ENCODE measurements around the gene FRMPD4.

Gene FRMPD4

DNA sequence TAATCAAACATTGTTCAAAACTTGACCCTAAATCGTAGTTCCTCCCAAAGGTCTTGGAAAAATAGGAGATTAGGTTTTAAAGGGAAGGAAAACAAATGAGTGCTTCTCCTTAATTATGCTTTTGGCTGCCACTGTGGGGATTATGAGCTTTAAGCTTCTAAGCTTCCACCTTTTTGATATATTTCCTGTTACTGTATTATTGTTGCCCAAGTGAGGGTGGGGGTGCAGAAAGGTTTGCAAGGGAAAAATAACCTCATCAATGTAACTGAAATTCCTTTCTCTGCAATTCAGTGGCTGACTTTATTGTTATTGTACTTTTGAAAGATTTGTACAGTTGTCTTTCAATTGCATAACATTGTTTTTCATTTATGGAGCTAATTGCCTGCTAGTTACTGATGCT, 285.1 kb downstream of the FRMPD4 start:
- in situ Hi-C loops (cut with MboI; ENCODE audit: low sequenced_read_pairs), result no loop called here

DNA sequence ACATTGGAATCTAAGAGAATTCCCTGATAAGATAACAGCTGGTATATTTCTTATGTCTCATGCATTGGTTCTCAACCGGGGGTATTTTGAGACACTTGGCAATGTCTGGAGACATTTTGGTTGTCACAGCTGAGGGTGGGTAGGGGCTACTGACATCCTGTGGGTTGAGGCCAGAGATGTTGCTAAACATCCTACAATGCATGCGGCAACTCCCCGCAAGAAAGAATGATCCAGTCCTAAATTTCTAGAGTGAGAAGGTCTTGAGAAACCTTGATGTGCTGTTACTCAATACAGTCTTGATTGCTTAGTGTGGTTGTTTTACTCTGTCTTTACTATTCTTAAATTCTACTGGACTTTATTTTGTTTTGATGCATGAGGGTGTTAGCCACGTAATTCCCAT, 287.2 kb downstream of the FRMPD4 start:
- in situ Hi-C loops (cut with MboI; ENCODE audit: low sequenced_read_pairs), result no loop called here

DNA sequence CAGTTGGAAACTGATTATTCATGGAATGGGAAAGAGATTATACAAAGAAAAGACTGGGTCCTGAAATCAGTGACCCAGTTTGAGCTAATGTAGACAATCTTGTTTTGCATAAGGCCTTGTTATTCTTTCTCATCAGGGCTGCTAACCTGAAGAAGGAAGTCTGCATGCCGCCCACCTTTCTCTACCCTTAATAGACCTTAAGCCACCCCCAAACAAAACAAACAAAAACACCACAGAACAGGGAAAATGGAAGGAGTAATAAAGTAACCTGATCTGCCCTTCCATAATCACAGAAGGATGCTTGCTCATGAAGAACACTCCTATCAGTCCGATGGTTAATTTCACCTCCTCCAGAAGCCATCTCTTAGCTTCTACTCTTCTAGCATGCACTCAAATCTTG, 288.1 kb downstream of the FRMPD4 start:
- in situ Hi-C loops (cut with MboI; ENCODE audit: low sequenced_read_pairs), result no loop called here

DNA sequence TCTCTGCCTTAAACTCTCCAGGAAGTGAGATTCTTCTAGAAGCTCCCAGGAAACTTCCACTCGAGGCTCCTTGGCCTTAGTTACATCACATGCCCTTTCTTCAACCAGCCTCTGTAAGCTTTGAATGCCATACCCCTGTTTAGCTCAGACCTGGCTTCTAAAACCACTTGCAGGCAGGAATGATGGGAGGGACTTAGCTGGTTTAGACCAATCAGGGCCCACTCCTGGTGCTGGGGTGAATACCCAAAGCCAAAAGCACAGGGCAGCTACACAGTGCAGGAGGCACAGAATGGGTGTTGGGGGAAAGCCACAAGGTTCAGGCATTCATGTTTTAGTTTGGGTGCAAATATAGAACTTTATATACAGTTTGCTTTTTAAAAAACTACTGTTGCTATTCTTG, 296.2 kb downstream of the FRMPD4 start:
- in situ Hi-C loops (cut with MboI; ENCODE audit: low sequenced_read_pairs), result no loop called here

DNA sequence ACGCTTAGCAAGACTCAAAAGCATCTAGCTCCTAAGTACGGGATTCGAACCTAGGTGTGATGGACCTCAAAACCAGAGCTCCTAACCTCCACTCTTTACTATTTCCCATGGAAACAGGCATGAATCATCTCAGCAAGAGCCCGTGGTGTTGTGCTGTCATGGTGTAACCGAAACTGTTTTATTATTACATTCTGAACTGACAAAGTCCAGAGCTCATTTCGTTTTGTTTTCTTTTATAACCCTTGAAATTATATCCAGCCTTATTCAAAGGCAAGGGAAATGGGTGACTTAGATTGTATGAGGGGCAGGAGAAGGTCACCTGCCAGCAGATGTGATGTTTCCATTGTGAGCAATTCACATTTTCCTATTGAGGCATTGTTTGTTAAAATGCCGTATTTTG, 301.1 kb downstream of the FRMPD4 start:
- in situ Hi-C loops (cut with MboI; ENCODE audit: low sequenced_read_pairs), result no loop called here

DNA sequence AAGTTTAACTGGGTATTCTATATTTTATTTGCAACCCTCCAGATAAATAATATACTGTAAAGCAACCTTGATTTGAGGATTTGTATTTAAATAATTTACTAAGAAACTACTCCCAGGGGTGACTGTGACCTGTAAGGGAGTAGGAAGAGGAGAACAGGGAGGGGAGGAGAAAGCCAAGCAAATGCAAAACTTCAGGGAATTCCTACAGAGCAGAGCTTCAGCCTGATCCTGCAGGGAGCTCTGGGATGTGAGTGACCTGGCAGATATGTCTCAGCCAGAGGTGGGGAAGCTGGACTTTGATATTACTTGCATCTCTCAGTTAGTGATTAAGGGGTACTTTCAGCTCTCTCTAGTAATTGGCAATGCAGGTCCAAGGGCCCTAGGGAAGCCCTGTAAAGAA, 302.0 kb downstream of the FRMPD4 start:
- in situ Hi-C loops (cut with MboI; ENCODE audit: low sequenced_read_pairs), result no loop called here

DNA sequence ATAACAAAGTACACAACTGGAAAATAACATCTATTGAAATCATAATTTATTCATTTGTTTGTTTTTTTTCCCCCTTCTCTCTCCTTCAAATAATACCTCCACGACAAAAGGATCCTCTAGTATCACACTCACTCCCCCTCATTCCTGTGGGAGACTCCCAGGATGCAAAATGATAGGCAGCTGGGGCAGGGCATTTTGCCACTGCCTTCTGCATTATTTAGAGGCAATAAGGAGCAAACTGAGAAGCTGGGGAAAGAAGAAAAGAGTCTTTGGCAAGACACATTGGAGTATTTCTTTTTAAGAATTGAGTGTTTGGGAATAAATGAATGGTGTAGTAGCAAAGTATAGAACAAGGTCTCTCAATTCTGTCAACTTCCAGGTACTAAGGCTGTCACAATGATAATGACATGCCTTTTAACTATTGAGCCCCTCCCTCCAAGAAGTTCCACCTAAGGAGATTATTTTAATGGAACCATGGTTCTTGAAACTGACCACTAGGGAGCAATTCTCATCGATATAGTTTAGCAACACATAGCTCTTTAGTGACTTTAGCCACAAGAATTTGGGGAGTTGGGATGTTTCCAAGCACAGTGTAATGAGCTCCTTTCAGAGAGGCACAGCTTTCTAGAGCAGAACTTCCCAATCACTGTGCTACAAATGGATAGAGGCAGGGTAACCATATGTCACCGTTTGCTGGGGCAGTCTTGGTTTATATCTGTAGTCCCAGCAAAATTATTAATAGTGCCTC, 303.3 kb downstream of the FRMPD4 start:
- in situ Hi-C loops (cut with MboI; ENCODE audit: low sequenced_read_pairs), result no loop called here

DNA sequence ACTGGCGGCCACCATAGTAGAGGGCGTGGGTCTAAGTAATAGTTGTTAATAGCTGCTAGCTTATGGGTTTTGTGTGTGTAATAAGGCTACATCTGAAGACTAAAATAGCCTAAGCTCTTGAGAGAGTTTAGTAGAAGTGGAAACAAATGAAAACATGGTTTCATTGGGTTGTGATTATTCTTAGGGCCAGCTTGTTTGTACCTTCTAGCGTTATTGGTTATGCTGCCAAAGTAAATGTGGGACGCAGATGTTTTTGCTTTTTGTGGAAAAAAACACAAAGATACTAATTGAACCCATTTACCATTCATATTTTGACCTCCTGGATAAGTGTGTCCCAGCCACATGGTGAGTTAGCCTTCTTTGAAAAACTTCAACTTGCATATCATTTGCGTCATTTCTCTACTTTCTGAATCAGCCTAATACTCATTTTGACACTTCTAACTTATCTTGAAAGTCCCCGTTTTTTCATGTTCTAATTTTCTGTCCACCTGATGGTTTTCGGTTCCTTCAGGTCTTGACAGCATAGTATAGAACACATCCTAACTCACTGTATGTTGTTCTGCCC, 305.3 kb downstream of the FRMPD4 start:
- in situ Hi-C loops (cut with MboI; ENCODE audit: low sequenced_read_pairs), result no loop called here

DNA sequence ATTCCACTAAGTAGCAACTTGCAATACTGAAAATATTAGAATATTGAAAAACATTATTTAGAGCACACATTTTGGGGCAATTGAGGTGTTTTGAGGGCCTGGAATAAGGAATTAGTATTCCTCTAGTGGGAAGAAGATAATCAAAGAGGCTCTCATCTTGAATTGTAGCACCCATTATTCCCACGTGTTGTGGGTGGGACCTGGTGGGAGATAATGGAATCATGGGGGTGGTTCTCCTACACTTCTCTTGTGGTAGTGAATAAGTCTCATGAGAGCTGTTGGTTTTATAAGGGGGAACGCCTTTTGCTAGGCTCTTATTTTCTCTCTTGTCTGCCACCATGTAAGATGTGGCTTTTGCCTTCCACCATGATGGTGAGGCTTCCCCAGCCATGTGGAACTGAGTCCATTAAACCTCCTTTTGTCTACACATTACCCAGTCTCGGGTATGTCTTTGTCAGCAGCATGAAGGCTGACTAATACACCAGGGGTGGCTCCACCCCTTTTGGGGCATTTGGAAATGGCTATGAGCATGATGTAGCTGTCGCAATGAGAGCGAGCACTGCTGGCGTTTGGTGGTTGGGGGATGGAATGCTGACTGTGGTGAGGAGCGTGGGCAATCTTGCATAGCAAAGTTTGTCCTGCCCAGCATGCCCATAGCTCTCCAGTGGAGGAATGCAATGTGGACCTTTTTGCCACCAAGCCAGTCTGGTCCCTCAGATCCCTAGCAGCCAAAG, 308.2 kb downstream of the FRMPD4 start:
- in situ Hi-C loops (cut with MboI; ENCODE audit: low sequenced_read_pairs), result no loop called here

DNA sequence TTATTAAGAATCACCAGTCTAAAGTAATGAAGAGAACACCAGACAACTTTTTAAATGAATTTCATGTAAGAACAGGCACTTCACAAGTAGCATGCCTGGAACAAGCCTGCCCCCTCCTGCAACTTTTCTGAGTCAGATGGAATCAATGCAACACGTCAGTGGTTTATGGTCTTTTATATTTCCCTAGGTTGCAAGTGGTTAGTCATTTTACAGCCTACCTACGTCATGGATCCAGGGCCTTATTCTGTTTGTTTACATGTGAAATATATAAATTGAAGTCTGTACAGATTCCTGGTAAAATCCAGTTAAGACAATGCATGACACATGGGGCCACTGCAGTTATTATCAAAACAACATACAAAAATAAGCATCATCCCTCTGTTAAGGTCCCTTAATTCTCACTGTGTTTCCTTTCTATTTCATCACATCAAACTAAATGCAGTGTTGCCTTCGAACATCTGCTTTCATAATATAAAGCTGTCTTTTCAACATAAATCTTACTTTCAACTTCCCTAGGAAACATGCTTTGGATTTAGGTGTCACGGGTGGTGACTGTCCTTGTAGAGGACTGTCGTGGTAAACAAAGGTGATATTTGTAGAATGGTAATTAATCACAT, 309.3 kb downstream of the FRMPD4 start:
- in situ Hi-C loops (cut with MboI; ENCODE audit: low sequenced_read_pairs), result no loop called here

DNA sequence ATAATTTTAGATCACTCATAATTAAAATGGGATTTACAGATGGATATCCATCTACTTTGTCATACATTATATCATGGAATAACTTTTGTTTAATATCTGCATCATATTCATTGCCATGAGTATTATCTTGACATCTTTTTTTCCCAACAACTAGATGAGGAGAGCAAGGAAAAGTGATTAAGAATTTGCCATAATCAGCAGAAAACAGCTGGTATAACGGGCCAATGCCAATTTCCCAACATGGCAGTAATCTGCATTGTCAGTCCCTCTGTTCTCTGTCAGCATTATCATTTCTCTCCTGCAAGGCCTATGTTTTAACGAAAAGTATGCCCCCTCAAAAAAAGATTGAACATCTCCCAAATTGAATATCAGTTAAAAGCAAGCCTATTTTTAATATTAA, 314.0 kb downstream of the FRMPD4 start:
- in situ Hi-C loops (cut with MboI; ENCODE audit: low sequenced_read_pairs), result no loop called here

DNA sequence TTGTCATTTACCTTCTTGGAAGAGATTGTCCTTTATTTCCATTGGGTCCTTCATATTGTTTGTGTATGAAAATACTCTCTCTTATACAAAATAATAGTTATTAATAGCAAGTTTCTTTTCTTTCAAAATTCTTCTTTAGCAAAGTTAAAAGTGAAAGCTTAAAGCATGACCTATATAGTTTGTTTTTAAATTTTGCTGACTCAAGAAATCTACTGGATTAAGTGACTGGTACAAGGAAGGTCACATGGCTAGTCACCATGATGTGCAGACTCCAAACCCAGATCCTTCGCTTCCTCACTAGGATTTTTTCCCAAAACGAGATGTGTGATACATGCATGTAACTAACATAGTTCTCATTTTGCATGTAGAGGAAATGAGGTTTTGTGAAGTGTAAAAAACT, 322.7 kb downstream of the FRMPD4 start:
- in situ Hi-C loops (cut with MboI; ENCODE audit: low sequenced_read_pairs), result no loop called here

DNA sequence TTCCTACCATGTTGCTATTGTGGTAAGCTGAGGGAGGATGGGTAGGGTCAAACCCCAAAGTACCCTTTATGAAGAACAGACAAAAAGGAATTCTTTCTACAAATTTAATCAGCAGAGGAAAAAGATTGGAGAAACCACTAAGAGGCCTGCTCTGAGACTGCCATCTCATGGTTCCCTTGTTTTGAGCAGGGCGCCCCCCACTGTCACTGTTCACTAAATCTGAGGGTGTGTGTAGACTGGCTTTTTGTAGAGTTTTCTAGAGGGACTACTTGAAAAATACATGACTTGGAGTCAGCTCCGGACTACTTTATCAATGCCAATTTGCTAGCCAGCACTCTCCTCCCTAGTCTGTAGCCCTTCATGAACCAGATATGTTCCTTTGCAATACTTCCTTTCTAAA, 324.8 kb downstream of the FRMPD4 start:
- in situ Hi-C loops (cut with MboI; ENCODE audit: low sequenced_read_pairs), result no loop called here

DNA sequence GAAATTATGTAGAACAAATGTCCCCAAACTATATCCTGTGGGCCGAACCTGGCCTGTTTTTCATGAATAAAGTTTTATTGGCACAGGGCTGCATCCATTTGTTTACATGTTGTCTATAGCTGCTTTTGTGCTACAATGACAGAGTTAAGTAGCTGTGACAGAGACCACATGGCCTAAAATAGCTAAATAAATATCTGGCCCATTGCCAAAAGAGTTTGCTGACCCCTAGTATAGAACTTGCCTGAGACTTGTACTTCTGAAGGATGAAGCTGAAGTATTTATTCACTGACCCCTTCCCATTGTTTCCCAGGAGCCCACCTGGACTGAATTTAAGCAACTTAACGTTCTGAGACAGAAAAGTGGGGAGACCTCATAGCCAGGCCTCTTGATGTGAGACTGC, 325.6 kb downstream of the FRMPD4 start:
- in situ Hi-C loops (cut with MboI; ENCODE audit: low sequenced_read_pairs), result no loop called here

DNA sequence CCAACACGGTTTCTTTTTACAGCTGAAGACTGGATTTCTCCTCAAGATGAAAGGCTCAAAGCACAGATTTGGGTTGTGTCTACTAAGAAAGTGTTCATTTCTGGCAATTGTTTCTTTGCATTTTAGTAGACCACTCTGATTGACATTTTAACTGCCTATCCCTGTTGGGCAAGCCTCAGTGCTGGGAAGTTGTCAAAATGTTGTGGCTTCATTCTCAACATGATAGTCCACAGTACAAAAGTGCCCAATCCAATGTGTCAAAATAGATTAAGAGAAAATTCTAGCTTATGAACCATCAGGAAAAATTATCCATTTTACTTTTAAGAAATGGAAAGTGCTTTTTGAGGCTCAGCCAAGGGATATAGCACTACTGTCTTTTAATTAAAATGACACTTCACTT, 329.0 kb downstream of the FRMPD4 start:
- in situ Hi-C loops (cut with MboI; ENCODE audit: low sequenced_read_pairs), result no loop called here

DNA sequence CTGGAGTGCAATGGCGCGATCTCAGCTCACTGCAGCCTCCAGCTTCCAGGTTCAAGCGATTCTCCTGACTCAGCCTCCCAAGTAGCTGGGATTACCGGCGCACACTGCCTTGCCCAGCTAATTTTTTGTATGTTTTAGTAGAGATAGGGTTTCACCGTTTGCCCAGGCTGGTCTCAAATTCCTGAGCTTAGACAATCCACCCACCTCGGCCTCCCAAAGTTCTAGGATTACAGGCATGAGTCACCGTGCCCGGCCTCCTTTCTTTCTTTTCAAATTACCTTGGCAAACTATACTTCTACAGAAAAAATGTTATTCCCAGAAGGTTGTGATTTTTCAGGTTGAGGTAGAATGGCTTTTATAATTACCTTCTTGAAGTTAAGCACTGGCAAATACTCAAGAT, 331.0 kb downstream of the FRMPD4 start:
- in situ Hi-C loops (cut with MboI; ENCODE audit: low sequenced_read_pairs), result no loop called here

DNA sequence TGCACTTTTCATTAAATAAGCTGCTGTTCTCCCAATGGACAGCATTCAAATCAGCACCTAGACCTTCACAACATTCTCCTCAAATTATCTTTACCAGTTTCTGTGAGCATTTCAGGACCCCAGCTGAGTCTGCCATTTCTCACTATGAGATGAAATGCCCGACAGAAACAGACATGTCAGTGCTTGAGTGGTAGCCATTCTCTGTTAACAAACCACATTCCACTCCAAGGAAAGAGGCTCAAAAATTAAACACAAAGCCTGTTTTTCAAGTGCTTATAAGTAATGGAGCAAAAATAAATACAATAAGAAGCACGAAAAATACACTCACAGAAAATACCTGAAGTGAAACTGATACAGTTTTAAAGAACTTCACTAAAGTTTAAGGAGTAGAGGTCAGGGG, 332.8 kb downstream of the FRMPD4 start:
- in situ Hi-C loops (cut with MboI; ENCODE audit: low sequenced_read_pairs), result no loop called here

DNA sequence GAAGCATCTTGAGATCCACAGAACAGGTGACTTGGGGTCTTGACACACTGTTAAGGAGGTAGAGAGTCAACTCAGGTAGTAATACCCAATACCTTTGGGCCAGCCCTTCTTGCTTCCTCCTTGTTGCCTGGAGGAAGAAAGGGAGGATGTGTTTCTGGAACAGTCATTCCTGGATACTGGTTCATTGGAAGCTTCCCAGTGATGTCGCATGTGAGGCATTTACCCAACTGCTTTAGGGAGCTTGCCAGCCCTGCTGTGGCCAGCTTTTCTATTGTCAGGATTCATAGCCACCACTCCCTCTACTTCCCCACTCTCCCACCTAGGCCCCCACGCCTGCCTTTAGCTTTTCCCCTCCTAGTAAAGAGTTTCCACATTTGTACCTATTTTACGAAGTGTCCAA, 342.7 kb downstream of the FRMPD4 start:
- in situ Hi-C loops (cut with MboI; ENCODE audit: low sequenced_read_pairs), result no loop called here

DNA sequence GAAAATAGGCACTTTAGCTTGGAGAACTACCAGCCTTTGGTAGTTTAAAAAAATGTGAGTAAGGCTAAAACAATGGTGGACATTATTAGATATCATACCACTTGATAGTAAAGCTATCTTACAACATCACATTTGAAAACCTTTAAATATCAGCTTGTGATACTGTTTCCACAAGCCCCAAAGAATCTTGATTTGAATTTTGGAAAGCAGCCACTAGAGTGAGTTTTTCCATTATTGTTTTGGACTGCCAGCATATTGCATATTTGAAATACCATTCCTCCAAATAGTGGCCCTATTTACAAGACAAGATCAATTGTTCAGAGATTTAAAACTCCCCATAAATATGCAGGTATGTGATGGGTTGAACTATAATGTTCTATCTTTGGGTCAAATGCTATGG, 349.9 kb downstream of the FRMPD4 start:
- in situ Hi-C loops (cut with MboI; ENCODE audit: low sequenced_read_pairs), result no loop called here

DNA sequence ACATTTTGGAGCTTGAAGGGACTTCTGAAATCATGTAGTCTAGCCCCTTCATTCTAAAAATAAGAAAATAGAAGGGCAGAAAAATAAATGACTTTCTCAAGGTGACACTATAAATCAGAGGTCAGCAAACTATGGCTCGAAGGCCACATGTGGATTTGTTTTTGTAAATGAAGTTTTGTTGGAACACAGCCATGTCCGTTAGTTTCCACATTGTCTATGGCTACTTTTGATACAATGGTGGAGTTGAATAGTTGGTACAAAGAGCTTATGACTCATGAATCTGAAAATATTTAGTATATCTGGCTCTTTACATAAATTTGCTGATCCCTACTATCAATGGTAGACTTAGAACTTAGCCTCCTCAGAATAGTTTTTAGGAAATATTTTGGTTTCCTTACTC, 350.5 kb downstream of the FRMPD4 start:
- in situ Hi-C loops (cut with MboI; ENCODE audit: low sequenced_read_pairs), result no loop called here

DNA sequence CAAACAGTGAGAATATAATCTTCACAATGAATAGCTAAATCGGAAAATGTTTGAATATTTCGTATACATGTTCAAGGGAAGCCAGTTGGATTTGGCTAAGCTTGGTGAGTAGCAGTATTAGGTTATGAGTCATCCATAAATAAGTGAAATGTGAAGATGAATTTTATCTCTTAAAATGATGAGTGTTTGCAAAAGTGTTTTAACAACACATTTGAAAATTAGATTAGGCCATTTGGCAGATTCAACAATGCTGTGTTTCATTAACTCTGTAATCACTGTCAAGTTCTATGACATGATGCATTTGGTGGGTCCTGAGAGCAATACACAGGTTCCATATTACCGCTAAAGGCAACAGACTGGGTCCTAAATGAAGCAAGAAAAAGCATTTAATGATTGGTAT, 351.1 kb downstream of the FRMPD4 start:
- in situ Hi-C loops (cut with MboI; ENCODE audit: low sequenced_read_pairs), result no loop called here

Measured in HL-60/S4 treated with phorbol 12-myristate 13-acetate at 8.2 ng/mL for 4 days and 3 days (cell line).